Superior temporal gyrus (tissue), 1 donor: ENCODE measurements around the gene TWF2.

ENCODE experiments used
- DNase-seq: peaks from one replicate; pipeline ENCODE4 v3.0.0-alpha.2; 2016; ENCODE audit errors: extremely low spot score

TWF2 gene

GRCh38 chr3:52202384-52203077 is 36.4 kb downstream of the TWF2 start:
- DNase-seq: no peak

- no peak for DNase-seq
Observed at GRCh38 chr3:52200981-52201679, 37.8 kb downstream of the TWF2 start.

- no peak for DNase-seq
Observed at GRCh38 chr3:52198643-52199608, 40.0 kb downstream of the TWF2 start.

- DNase-seq: peak; percentile 93
Observed at GRCh38 chr3:52197842-52198625, 40.9 kb downstream of the TWF2 start, which contains the start of gene ALAS1. TSS of gene ALAS1 (plus strand) at chr3:52198160. CDS start at chr3:52199242, 1,082 bp downstream.

- no peak for DNase-seq
Observed at GRCh38 chr3:52197499-52197841, 41.5 kb downstream of the TWF2 start.

- DNase-seq: no peak
Observed at GRCh38 chr3:52196977-52197376, 42.0 kb downstream of the TWF2 start.

- DNase-seq: no peak
Observed at GRCh38 chr3:52195823-52196331, 43.1 kb downstream of the TWF2 start.

GRCh38 chr3:52195291-52195597 is 43.7 kb downstream of the TWF2 start:
- DNase-seq: no peak

GRCh38 chr3:52194485-52195290 is 44.3 kb downstream of the TWF2 start:
- DNase-seq: no peak

GRCh38 chr3:52193065-52193464 is 45.9 kb downstream of the TWF2 start:
- peak; percentile 77 for DNase-seq

GRCh38 chr3:52191663-52192062 is 47.3 kb downstream of the TWF2 start:
- no peak for DNase-seq

GRCh38 chr3:52190294-52191074 is 48.5 kb downstream of the TWF2 start:
- DNase-seq: no peak

- DNase-seq: no peak
Observed at GRCh38 chr3:52188556-52188955, 50.4 kb downstream of the TWF2 start.

GRCh38 chr3:52186729-52187128 is 52.2 kb downstream of the TWF2 start:
- DNase-seq: no peak

GRCh38 chr3:52185837-52186236 is 53.1 kb downstream of the TWF2 start:
- no peak for DNase-seq

GRCh38 chr3:52185311-52185710 is 53.6 kb downstream of the TWF2 start:
- no peak for DNase-seq

GRCh38 chr3:52184690-52185089 is 54.3 kb downstream of the TWF2 start:
- DNase-seq: no peak

GRCh38 chr3:52183786-52184445 is 55.0 kb downstream of the TWF2 start:
- DNase-seq: no peak

GRCh38 chr3:52182691-52183090 is 56.3 kb downstream of the TWF2 start:
- DNase-seq: no peak
